Endothelial cell of umbilical vein (primary cell): ENCODE data around the gene ZNF471.

Experiments
- CTCF ChIP-seq, 2 donors: IDR thresholded peaks; 1 replicate in 1 of 2; 2 replicates in 1 of 2; pipeline ENCODE4 v1.5.1; 2011; ENCODE audit warnings: low read length in 2 of 2, mild to moderate bottlenecking in 2 of 2, moderate library complexity in 2 of 2, control low read depth in 1 of 2, inconsistent platforms in 1 of 2, low read depth in 1 of 2; ENCODE audit not compliant: insufficient read depth in 1 of 2; ENCODE audit errors: extremely low read depth in 1 of 2
- EZH2 ChIP-seq: IDR thresholded peaks from 2 replicates; pipeline ENCODE4 v1.6.1; 2012; ENCODE audit warnings: borderline replicate concordance, low read depth, mild to moderate bottlenecking, moderate library complexity, low read length, inconsistent platforms; ENCODE audit not compliant: severe bottlenecking
- JUN ChIP-seq: IDR thresholded peaks from 2 replicates; pipeline ENCODE4 v1.6.1; 2011; ENCODE audit warnings: borderline replicate concordance, low read depth; ENCODE audit not compliant: insufficient read length, insufficient read depth
- MYC ChIP-seq: IDR thresholded peaks from one replicate; pipeline ENCODE4 v1.6.1; 2011; ENCODE audit warnings: mild to moderate bottlenecking, low read depth, low read length
- POLR2A ChIP-seq: IDR thresholded peaks from 2 replicates; pipeline ENCODE4 v1.6.1; 2012; ENCODE audit warnings: low read depth, mild to moderate bottlenecking, control low read depth, low read length
- POLR2AphosphoS5 ChIP-seq: IDR thresholded peaks from 2 replicates; pipeline ENCODE4 v1.6.1; 2012; ENCODE audit warnings: low read depth, mild to moderate bottlenecking, control low read depth, low read length, moderate library complexity; ENCODE audit not compliant: insufficient read depth

GRCh38 chr19:56476651-56477428 lies 30.8 kb upstream of the ZNF471 start, which contains the start of gene ZNF667:
- TF ChIP-seq CTCF (IDR thresholded peaks at IDR 0.05; ENCODE audit: extremely low read depth in 1 of 2, insufficient read depth in 1 of 2, low read depth in 1 of 2, low read length in 2 of 2) (no peak), POLR2AphosphoS5 (no peak), POLR2A (no peak), MYC (no peak), EZH2 (no peak), JUN (no peak)
